Activated CD8-positive, alpha-beta T cell treated with anti-CD3 and anti-CD28 coated beads, Interleukin-2, amount 10 ng/mL, durations not matched to agents 7 days and 5 days (primary cell): ENCODE results near the gene HAAO. TPM values are rescaled to one million over a fixed set of nuclear protein-coding genes. Genes with fewer than 3 reads are reported as not detected.
"Not testable (repeated sequence)": the region's sequence is repeated elsewhere in the genome, so short reads cannot be mapped to it uniquely, and the experiment has no call there.

Experiments
- ATAC-seq: fragments of 150-1000 bp; cut with Tn5 transposase; one replicate; pipeline ENCODE4 v1.10.0; 2021; ENCODE audit warnings: moderate library complexity
- CTCF ChIA-PET: fragments of 350-600 bp; sonication (Branson Sonifier 250); formaldehyde crosslinking; loops from one replicate; lab custom pipeline; 2021; ENCODE audit warnings: antibody characterized with exemption; lab: Charles Lee
- POLR2A ChIA-PET: fragments of 350-600 bp; sonication (Branson Sonifier 250); formaldehyde crosslinking; loops from one replicate; lab custom pipeline; 2021; ENCODE audit warnings: antibody characterized with exemption; lab: Charles Lee
- DNase-seq: peaks from one replicate; pipeline ENCODE4 v3.0.0-alpha.2; 2020
- H3K27ac Mint-ChIP-seq: one replicate; pipeline ENCODE4 v1.8.0; 2021; ENCODE audit warnings: mild to moderate bottlenecking, mixed read lengths
- H3K27me3 Mint-ChIP-seq: one replicate; pipeline ENCODE4 v1.8.0; 2021; ENCODE audit warnings: low read depth, mixed read lengths
- H3K36me3 Mint-ChIP-seq: one replicate; pipeline ENCODE4 v1.8.0; 2021; ENCODE audit warnings: low read depth, mixed read lengths
- H3K4me1 Mint-ChIP-seq: one replicate; pipeline ENCODE4 v1.8.0; 2021; ENCODE audit warnings: low read depth, mixed read lengths
- H3K4me3 Mint-ChIP-seq: one replicate; pipeline ENCODE4 v1.8.0; 2021; ENCODE audit warnings: mild to moderate bottlenecking, mixed read lengths
- H3K9me3 Mint-ChIP-seq: one replicate; pipeline ENCODE4 v1.8.0; 2022; ENCODE audit warnings: mixed read lengths; ENCODE audit not compliant: insufficient read depth
- total RNA-seq, 2 experiments: library from RNA; stranded (reverse); gene quantifications; one replicate each; pipeline ENCODE4 v1.2.3, GENCODE V29; 2021

Gene HAAO
- under 1 TPM; 0.37 to 0.40 TPM for total RNA-seq

DNA sequence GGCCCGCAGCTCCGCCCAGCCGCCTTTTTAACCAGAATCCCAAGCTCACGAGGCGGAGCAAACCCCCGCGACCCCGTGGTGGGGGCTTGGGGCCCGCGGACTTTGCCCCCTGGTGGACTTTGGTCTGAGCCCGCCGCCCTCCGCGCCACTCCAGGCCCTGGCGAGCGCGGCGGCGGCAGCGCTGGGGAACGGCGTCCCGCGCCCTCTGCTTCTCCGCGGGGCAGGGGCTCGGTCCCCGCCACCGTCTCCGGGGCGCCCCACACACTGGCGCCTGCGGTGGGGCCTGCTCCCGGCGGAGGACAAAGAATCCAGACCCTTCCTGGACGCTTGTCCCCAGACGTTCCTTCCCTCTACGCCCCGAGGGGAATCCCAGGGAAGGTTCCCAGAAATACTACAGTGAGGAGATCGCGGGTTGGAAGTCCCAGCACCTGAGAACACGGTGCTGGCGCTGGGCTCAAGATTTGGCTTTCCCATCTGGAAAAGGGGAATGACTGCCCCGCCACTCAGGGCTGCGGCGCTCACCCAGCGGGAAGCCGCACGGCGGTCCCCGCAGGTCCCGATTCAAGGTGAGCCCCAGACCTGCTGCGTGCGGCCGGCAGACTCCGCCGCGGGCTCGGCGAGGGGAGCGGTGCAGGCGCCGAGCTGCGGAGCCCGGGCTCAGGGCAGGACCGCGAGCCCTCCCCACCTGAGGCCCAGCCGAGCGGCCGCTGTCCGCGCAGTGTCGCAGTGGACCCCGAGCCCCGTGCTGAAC is at the start of gene HAAO:
TSS of gene HAAO (minus strand) at position 1 of the 751 bp plus-strand sequence. CDS start 47 bp downstream, outside the sequence.
- Mint-ChIP-seq H3K27me3 (peaks cover 44% of the 10 kb centered on the region), H3K27ac (no peak within 1 kb of the TSS), H3K4me1 (peaks cover 32% of the 10 kb centered on the region), H3K4me3 (peak within 1 kb of the TSS; percentile 54), H3K36me3 (no peaks in the 10 kb centered on the region), H3K9me3 (no peaks in the 10 kb centered on the region)
- ChIA-PET CTCF (no interaction called here), POLR2A (interaction anchor here (2.8 kb wide), 1 partner anchor 18 kb away, joined by 10 read pairs; no protein-coding TSS in a partner anchor)
- DNase-seq (no peak), ATAC-seq (peak; percentile 64)

DNA sequence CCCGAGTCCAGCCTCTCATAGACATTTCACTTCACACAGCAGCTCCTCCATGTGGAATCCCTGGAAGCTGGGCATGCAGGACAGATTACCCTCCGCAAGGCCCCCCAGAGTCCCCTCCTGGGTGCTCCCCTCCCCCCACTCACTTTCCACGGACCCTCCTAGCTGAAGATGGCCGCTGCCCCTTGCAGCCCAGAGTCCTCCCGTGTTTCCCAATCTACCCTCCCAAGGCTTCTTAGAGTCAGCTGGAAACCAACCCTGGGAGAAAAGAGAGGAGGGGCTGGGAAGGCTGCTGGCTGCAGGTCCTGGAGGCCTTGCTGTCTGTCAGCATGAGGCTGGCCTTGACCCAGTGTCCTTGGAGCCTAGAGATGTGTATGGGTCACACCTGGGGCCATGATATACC is 49.0 kb upstream of the HAAO start:
- no peak overlapping the region for H3K27ac Mint-ChIP-seq
- POLR2A ChIA-PET: interaction anchor here (1.4 kb wide), 1 partner anchor 10 kb away, joined by 3 read pairs; no protein-coding TSS in a partner anchor
- no peaks in the 10 kb centered on the region for H3K9me3 Mint-ChIP-seq
- DNase-seq: no peak
- no peaks in the 10 kb centered on the region for H3K4me1 Mint-ChIP-seq
- no peak for ATAC-seq
- no peak overlapping the region for H3K4me3 Mint-ChIP-seq
- CTCF ChIA-PET: no interaction called here
- H3K27me3 Mint-ChIP-seq: peaks cover 2% of the 10 kb centered on the region
- no peaks in the 10 kb centered on the region for H3K36me3 Mint-ChIP-seq

DNA sequence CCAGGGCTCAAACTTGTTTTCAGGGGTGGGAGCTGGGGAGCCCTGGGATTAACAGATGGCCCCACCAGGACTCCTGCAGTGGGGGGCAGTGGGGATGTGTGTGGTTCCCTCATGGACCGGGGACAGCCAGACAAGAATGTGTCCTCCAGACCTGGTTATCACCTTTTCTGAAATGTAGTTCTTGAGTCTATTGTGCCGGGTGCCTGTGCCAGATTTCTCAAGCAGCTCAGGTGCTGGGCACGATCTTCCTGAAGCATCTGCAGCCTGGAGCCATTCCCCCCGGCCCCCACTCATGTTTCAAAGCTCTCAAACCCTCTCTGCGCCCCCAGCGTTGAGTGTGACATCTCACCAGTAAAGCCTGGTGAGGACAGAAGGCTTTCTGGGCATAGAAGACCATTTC is 48.4 kb upstream of the HAAO start:
- Mint-ChIP-seq H3K4me3 (no peak overlapping the region), H3K36me3 (no peaks in the 10 kb centered on the region), H3K27ac (no peak overlapping the region), H3K4me1 (no peaks in the 10 kb centered on the region), H3K27me3 (peaks cover 2% of the 10 kb centered on the region), H3K9me3 (no peaks in the 10 kb centered on the region)
- no peak for ATAC-seq
- ChIA-PET POLR2A (interaction anchor here (1.4 kb wide), 1 partner anchor 9 kb away, joined by 3 read pairs; no protein-coding TSS in a partner anchor), CTCF (no interaction called here)
- DNase-seq: no peak

DNA sequence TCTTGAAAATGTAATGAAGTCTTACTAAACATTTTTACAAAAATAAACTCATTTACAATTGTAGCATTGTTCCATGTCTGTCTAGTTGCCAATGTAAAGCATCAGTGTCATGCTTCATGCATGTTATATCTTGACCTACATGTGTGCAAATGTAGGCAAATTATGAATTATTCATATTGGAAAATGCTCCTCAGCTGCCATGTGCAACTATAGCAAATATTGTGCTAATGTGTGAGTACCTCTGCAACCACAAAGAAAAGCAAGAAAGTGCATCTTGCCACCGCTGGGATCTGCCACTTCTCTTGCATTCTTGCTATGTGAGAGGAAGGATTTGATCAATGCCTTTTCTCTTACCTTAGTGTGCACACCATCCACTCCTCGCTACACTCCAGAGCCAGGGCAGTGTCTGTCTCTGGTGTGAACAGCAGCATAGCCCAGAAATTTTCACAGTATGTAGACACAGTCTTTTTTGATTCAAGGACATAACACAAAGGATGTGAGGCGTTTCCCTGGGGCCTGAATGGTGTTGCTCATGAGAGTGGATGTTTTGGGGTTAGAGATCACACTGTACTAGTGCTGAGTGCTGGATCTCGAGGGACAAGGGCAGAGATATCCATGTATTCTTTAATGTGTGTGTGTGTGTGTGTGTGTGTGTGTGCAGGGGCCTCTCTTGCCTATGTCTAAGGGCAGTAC is 47.6 kb upstream of the HAAO start:
- H3K4me3 Mint-ChIP-seq: no peak overlapping the region
- no peaks in the 10 kb centered on the region for H3K36me3 Mint-ChIP-seq
- H3K4me1 Mint-ChIP-seq: no peaks in the 10 kb centered on the region
- ChIA-PET CTCF (interaction anchor here (2.7 kb wide), 1 partner anchor 12 kb away, joined by 12 read pairs; no protein-coding TSS in a partner anchor), POLR2A (no interaction called here)
- peaks cover 2% of the 10 kb centered on the region for H3K27me3 Mint-ChIP-seq
- no peaks in the 10 kb centered on the region for H3K9me3 Mint-ChIP-seq
- DNase-seq (no peak), ATAC-seq (no peak)
- H3K27ac Mint-ChIP-seq: no peak overlapping the region

DNA sequence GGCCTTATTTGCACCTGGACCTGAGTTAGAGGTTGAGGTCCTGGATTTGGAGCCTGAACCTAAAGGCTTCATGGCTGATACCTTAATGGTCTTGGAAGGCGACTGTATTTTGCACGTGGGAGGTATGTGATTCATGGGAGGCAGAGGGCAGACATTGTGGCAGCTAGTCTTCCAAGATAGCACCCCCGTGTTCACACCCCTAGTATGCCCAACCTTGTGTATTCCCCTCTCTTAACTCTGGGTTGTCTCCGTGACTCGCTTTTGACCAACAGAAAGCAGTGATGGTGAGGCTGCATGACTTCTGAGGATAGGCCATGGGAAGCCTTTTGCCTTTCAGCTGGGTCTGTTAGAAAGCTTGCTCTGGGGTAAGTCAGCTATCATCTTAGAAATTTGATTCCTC is 45.8 kb upstream of the HAAO start:
- POLR2A ChIA-PET: no interaction called here
- H3K4me3 Mint-ChIP-seq: no peak overlapping the region
- no peak for ATAC-seq

DNA sequence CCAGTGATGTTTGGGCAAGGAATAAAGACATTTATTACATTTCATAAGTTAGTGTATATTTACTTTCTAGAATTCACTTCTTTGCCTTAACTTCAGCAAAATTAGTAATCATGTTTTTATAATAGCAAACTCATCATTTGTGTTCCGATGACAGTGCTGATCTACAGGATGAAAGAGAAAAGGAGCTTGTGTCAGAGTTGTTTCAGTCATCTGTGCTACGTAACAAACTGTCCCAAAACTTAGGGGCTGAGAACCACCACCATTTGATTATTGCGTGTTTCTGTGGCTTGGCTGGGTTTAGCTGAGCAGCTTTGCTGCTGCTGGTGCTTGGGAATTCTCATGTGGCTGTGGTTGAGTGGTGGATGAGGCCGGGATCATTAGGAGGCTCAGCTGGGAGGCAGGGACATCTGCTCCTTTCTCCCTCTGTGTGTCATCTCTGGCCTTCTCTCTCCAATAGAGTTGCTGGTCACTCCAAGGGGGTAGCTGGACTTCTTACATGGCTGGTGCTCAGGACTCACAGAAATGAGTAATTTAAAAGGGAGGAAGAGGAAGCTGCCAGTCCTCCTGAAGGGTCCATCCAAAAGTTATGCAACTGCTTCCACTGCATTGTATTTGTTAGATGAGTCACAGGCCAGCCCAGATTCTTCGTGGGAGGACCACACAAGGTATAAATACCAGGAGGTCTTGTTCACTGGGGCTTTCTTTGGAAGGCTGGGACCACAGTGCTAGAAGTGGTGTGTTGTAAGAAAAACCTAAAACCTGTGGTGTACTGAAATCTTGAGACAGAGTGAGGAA is 43.4 kb upstream of the HAAO start:
- ChIA-PET POLR2A (no interaction called here), CTCF (no interaction called here)
- ATAC-seq (no peak), DNase-seq (no peak)
- no peaks in the 10 kb centered on the region for H3K9me3 Mint-ChIP-seq
- H3K4me1 Mint-ChIP-seq: no peaks in the 10 kb centered on the region
- no peak overlapping the region for H3K4me3 Mint-ChIP-seq
- H3K27ac Mint-ChIP-seq: no peak overlapping the region
- H3K27me3 Mint-ChIP-seq: no peaks in the 10 kb centered on the region
- no peaks in the 10 kb centered on the region for H3K36me3 Mint-ChIP-seq

More for the DNA sequence above, 45.8 kb upstream of the HAAO start:
- Mint-ChIP-seq H3K4me1 (no peaks in the 10 kb centered on the region), H3K27ac (no peak overlapping the region), H3K36me3 (no peaks in the 10 kb centered on the region), H3K9me3 (no peaks in the 10 kb centered on the region), H3K27me3 (no peaks in the 10 kb centered on the region)
- no peak for DNase-seq
- CTCF ChIA-PET: interaction anchor here (1.0 to 2.7 kb wide), 2 partner anchors 10 to 12 kb away, joined by 3 to 12 read pairs; no protein-coding TSS in a partner anchor

DNA sequence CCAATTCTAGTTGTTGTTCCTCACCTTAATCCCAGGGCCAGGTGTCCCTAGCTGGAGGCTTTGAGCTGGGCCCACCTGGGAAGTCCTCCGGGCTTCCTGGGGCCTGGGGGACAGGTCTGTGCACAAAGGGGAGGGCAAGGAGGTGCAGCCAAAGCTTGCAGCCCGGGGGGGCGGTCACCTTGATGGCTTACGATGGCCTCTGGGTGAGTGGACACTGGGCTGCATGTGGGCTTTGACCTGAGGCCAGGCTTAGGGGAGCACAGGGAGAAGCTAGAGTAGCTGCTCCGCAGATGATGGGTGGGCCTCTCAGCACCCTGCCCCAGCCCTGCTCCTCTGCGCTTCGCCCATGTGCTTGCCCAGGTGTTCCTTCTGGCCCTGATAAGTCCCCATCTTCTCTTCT is 41.8 kb upstream of the HAAO start:
- Mint-ChIP-seq H3K9me3 (no peaks in the 10 kb centered on the region), H3K36me3 (no peaks in the 10 kb centered on the region), H3K4me1 (no peaks in the 10 kb centered on the region), H3K27me3 (no peaks in the 10 kb centered on the region), H3K4me3 (no peak overlapping the region), H3K27ac (no peak overlapping the region)
- ChIA-PET POLR2A (no interaction called here), CTCF (no interaction called here)
- no peak for ATAC-seq
- DNase-seq: no peak

DNA sequence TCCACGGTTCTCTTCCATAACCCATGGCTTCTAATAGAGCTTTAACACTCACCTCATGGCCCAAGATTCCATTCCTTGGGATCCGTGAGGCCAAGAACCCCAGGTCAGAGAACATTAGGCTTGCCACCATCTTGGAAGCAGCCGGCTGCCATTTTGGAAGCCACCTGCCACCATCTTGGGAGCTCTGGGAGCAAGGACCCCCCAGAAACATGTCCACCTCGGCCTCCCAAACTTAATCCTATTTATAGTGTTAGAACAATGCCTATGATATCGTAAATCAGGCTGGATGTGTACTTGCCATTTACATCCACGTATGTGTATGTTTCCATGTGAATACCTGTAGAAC is 39.9 kb upstream of the HAAO start:
- CTCF ChIA-PET: interaction anchor here (1.7 kb wide), 1 partner anchor 745 kb away, joined by 4 read pairs; no protein-coding TSS in a partner anchor
- Mint-ChIP-seq H3K27me3 (peaks cover 3% of the 10 kb centered on the region), H3K27ac (no peak overlapping the region), H3K4me1 (peaks cover 12% of the 10 kb centered on the region), H3K4me3 (no peak overlapping the region), H3K9me3 (no peaks in the 10 kb centered on the region), H3K36me3 (no peaks in the 10 kb centered on the region)
- ATAC-seq (no peak), DNase-seq (no peak)
- POLR2A ChIA-PET: interaction anchor here (0.6 to 1.4 kb wide), 2 partner anchors 9 to 1682 kb away, joined by 3 read pairs; no protein-coding TSS in a partner anchor

DNA sequence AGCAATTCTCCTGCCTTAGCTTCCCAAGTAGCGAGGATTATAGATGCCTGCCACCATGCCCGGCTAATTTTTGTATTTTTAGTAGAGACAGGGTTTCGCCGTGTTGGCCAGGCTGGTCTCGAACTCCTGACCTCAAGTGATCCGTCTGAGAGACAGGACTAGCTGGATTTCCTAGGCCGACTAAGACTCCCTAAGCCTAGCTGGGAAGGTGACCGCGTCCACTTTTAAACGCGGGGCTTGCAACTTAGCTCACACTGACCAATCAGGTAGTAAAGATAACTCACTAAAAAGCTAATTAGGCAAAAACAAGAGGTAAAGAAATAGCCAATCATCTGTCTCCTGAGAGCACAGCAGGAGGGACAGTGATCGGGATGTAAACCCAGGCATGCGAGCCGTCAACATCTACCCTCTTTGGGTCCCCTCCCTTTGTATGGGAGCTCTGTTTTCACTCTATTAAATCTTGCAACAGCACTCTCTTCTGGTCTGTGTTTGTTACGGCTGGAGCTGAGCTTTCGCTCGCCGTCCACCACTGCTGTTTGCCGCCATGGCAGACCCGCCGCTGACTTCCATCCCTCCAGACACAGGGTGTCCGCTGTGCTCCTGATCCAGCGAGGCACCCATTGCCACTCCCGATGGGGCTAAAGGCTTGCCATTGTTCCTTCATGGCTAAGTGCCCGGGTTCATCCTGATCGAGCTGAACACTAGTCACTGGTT is 39.3 kb upstream of the HAAO start:
- CTCF ChIA-PET: interaction anchor here (1.7 to 2.2 kb wide), 2 partner anchors 21 to 745 kb away, joined by 4 to 8 read pairs; no protein-coding TSS in a partner anchor
- not testable (repeated sequence) for H3K9me3 Mint-ChIP-seq, H3K4me3 Mint-ChIP-seq, DNase-seq, ATAC-seq, H3K36me3 Mint-ChIP-seq, H3K27ac Mint-ChIP-seq, H3K27me3 Mint-ChIP-seq
- POLR2A ChIA-PET: interaction anchor here (0.6 to 1.4 kb wide), 2 partner anchors 9 to 1681 kb away, joined by 3 read pairs; no protein-coding TSS in a partner anchor
- H3K4me1 Mint-ChIP-seq: peaks cover 12% of the 10 kb centered on the region

DNA sequence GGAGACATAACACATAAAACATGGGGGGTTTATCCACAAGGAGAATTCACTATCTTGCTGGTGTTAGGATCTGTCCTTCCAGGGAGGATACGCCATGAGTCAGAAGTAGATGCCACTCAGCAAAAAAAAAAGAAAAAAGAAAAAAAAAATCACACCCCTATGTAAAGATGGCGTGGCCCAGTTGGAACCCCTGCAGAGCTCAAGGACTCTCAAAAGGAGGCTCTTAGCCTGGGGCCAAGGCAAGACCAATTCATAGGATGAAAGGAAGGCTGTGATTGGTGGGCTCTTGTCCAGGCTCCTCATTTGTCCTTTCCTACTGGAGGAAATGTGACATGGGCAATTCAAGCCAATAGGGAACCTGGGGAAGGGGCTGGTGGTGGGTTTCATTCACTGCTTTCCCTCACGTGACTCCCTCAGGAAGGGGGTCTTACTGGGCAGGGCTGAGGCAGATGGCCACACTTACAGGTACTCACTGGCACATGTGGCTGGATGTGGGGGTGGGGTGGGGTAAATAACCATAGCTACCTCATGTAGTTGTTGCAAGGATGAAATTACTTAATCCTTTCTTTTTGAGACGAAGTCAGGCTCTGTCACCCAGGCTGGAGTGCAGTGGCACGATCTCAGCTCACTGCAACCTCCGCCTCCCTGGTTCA is 38.7 kb upstream of the HAAO start:
- no peaks in the 10 kb centered on the region for H3K36me3 Mint-ChIP-seq
- H3K27me3 Mint-ChIP-seq: peaks cover 9% of the 10 kb centered on the region
- no peaks in the 10 kb centered on the region for H3K9me3 Mint-ChIP-seq
- no peak overlapping the region for H3K4me3 Mint-ChIP-seq
- ChIA-PET CTCF (interaction anchor here (1.6 to 2.2 kb wide), 3 partner anchors 9 to 746 kb away, joined by 4 to 8 read pairs (median 5); no protein-coding TSS in a partner anchor), POLR2A (interaction anchor here (1.4 kb wide), 1 partner anchor 10 kb away, joined by 3 read pairs; no protein-coding TSS in a partner anchor)
- no peak for ATAC-seq
- H3K4me1 Mint-ChIP-seq: peaks cover 12% of the 10 kb centered on the region
- no peak for DNase-seq
- no peak overlapping the region for H3K27ac Mint-ChIP-seq
